PC-3 (cell line): Measurements from ENCODE around the gene RRAGB.
"Not testable (repeated sequence)": the region's sequence is repeated elsewhere in the genome, so short reads cannot be mapped to it uniquely, and the experiment has no call there.

Experiments used
- EZH2 ChIP-seq: fragments of 300-600 bp; sonication (generic); IDR thresholded peaks from one replicate; pipeline ENCODE4 v1.6.1; 2017; ENCODE audit warnings: antibody characterized with exemption, mild to moderate bottlenecking, low read length; ENCODE audit not compliant: unreplicated experiment
- EZH2phosphoT487 ChIP-seq: fragments of 300-600 bp; sonication (generic); IDR thresholded peaks from 2 replicates; pipeline ENCODE4 v1.6.1; 2018; ENCODE audit warnings: mild to moderate bottlenecking, antibody characterized with exemption, low read length, borderline replicate concordance
- TF ChIP-seq, protein P1 (sequence below): fragments of 300-600 bp; sonication (generic); conservative IDR thresholded peaks from 2 replicates; pipeline ENCODE4 v1.5.1; 2017; ENCODE audit warnings: antibody characterized with exemption, low read depth, mild to moderate bottlenecking, low read length

DNA sequence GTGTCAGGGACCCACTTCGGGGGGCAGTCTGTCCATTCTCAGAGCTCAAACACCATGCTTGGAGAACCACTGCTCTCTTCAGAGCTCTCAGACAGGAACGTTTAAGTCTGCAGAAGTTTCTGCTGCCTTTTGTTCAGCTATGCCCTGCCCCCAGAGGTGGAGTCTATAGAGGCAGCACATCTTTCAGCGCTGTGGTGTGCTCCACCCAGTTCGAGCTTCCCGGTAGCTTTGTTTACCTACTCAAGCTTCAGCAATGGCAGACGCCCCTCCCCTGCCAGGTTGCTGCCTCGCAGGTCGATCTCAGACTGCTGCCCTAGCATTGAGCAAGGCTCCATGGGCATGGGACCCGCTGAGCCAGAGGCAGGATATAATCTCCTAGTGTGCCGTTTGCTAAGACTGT lies 29.0 kb upstream of the RRAGB start:
- TF ChIP-seq, protein P1, sequence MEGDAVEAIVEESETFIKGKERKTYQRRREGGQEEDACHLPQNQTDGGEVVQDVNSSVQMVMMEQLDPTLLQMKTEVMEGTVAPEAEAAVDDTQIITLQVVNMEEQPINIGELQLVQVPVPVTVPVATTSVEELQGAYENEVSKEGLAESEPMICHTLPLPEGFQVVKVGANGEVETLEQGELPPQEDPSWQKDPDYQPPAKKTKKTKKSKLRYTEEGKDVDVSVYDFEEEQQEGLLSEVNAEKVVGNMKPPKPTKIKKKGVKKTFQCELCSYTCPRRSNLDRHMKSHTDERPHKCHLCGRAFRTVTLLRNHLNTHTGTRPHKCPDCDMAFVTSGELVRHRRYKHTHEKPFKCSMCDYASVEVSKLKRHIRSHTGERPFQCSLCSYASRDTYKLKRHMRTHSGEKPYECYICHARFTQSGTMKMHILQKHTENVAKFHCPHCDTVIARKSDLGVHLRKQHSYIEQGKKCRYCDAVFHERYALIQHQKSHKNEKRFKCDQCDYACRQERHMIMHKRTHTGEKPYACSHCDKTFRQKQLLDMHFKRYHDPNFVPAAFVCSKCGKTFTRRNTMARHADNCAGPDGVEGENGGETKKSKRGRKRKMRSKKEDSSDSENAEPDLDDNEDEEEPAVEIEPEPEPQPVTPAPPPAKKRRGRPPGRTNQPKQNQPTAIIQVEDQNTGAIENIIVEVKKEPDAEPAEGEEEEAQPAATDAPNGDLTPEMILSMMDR = not testable (repeated sequence)
- TF ChIP-seq EZH2, EZH2phosphoT487: not testable (repeated sequence)
